WI38 (cell line): Measurements from ENCODE around the gene TUBB8B.
"Not testable (repeated sequence)": the region's sequence is repeated elsewhere in the genome, so short reads cannot be mapped to it uniquely, and the experiment has no call there.

Source experiments
- H3K4me3 ChIP-seq: 2 replicates; pipeline ENCODE4 v1.5.1; 2011; ENCODE audit warnings: low read depth, mild to moderate bottlenecking, control low read depth, low read length

TUBB8B gene

GRCh38 chr18:48696-49095, 719 bp downstream of the TUBB8B start:
- not testable (repeated sequence) for H3K4me3 ChIP-seq

- H3K4me3 ChIP-seq = not testable (repeated sequence)
Observed at GRCh38 chr18:13177-13576, 36.2 kb downstream of the TUBB8B start.

- H3K4me3 ChIP-seq = not testable (repeated sequence)
Observed at GRCh38 chr18:12773-13172, 36.6 kb downstream of the TUBB8B start.

GRCh38 chr18:11383-12274, 37.8 kb downstream of the TUBB8B start:
- not testable (repeated sequence) for H3K4me3 ChIP-seq

GRCh38 chr18:10624-11184, 38.7 kb downstream of the TUBB8B start:
- H3K4me3 ChIP-seq = not testable (repeated sequence)

GRCh38 chr18:9937-10336, 39.5 kb downstream of the TUBB8B start:
- not testable (repeated sequence) for H3K4me3 ChIP-seq
